Stimulated activated CD4-positive, alpha-beta T cell treated with anti-CD3 and anti-CD28 coated beads, Interleukin-15, amount 100 ng/mL, for 1 hour (primary cell): ENCODE measurements around the gene PDGFC.

ENCODE experiments used
- DNase-seq, 2 donors: peaks; one replicate each; pipeline ENCODE4 v3.0.0-alpha.2; 2020; ENCODE audit warnings: low read depth in 1 of 2, low spot score in 1 of 2

The PDGFC gene

GRCh38 chr4:156832886-156833285 lies 138.7 kb downstream of the PDGFC start:
- DNase-seq: no peak

DNA sequence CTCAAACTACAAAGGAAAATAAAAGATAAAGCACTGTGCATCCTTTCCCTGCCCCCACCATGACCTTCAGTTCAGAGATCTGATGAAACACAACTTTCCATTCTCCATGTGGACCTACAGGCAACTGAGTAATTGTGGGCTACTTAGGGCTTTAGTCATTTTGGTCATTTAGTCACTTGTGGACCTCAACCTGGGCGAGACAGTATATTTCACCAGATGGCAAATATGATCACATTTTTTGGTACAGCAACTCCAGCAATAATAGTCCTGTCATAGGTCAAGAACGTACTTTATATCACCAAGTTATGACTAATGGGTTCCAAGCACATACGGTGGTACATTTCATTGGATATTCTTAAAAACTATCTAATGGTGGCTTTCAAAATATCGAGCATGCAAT lies 141.2 kb downstream of the PDGFC start:
- no peak for DNase-seq

- DNase-seq: no peak
These were observed 142.3 kb downstream of the PDGFC start for GRCh38 chr4:156829201-156829873.

DNA sequence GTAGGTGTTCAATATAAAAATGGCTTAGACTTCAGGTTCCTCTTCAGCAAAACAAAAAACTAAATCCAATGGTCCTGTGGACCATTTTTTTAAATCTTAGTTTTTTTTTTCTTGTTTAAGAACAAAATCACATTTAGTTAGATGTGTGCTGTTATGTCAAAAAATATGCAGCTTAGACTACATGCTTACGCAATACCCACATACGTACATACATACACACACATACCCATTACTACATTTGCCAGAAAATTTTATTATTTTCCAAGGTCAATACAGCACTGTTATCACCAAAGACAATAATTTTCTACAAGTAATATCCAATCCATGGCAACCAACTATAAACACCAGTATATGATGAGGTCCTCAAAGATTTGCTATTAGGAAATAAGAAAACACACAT lies 144.1 kb downstream of the PDGFC start:
- no peak for DNase-seq

DNA sequence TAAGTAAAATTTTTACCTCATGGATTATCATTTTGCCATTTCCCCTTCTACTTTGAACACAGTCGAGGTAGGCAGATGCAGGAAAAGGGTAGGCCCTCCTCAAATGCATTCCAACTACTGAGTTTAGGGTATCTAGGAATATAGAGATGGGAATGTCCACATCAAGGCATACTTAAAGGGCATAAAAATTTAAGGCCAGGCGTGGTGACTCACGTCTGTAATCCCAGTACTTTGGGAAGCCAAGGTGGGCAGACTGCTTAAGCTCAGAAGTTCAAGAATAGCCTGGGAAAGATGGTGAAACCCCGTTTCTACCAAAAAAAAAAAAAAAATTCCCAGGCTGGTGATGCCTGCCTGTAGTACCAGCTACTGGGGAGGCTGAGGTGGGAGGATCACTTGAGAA lies 146.5 kb downstream of the PDGFC start:
- DNase-seq: no peak

- DNase-seq: no peak
These were observed 147.0 kb downstream of the PDGFC start for GRCh38 chr4:156824451-156825060.

GRCh38 chr4:156820931-156821330 lies 150.7 kb downstream of the PDGFC start:
- DNase-seq: no peak

GRCh38 chr4:156816360-156816755 lies 155.2 kb downstream of the PDGFC start:
- DNase-seq: no peak

DNA sequence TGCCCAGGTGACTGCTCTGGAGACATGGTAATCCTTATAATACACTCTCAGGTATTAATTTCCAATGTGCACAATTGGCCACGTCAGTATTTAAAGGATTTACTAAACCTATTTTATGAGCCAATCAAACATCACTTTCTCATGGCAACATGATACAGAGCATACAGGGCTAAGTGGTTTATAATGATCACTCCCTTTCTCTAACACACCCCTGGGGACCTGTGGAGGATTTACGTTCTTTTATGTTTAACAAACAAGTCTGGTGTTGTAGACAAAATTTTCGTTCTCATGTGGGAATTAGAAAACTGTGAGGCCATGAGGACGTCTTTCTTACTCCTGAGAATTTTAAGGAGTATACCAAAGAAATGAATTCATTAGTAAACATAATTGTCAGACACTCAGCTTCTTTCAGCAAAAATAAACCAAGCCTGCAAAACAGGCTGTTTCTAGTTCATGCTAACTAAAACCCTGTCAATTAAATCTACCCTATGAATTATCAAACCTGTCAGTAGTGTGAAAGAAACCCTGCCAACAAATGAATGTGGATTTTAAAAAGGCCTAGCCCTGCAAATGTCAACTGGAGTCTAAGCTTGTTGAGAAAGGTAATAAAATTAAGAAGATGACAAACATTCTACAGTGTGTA lies 155.8 kb downstream of the PDGFC start:
- no peak for DNase-seq

DNA sequence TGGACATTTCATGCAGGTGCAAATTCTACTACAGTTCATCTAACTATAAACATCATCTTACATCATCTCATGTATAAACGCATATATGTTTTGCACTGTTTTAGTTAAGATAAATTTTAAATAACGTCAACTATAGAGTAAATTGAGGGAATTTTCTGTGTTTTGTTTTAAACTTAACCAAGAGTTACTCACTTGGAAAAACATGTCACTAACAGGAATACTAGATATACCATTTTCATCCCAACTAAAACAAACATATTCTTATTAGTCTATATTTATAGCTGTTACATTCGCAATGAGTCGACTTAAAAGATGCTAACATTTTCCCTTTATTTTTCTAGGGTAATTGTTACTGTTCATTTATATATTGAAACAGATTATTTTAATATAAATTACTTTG lies 159.6 kb downstream of the PDGFC start:
- no peak for DNase-seq

GRCh38 chr4:156811286-156811685 lies 160.3 kb downstream of the PDGFC start:
- no peak for DNase-seq

GRCh38 chr4:156805696-156806095 lies 165.9 kb downstream of the PDGFC start:
- no peak for DNase-seq

- no peak for DNase-seq
These were observed 168.5 kb downstream of the PDGFC start for GRCh38 chr4:156803056-156803455.

DNA sequence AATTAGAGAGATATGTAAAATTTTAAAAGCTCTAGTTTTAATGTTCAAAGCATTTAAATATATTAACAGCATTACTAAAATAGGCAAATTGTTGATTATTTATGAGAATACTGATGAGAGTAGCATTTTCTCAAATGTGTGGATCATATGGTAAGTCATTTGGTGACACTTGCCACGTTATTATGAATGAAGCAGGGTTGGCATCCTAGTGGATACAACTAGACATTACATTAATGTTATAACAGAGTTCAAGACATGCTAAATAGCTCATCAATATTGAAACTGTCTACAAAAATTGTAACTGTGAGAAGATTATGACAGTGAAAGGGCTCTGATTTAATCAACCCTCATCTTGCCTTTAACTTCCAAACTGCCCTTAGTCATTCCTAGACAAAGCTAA lies 171.1 kb downstream of the PDGFC start:
- no peak for DNase-seq

GRCh38 chr4:156799121-156799589 lies 172.4 kb downstream of the PDGFC start:
- DNase-seq: no peak

GRCh38 chr4:156798438-156798837 lies 173.2 kb downstream of the PDGFC start:
- no peak for DNase-seq

DNA sequence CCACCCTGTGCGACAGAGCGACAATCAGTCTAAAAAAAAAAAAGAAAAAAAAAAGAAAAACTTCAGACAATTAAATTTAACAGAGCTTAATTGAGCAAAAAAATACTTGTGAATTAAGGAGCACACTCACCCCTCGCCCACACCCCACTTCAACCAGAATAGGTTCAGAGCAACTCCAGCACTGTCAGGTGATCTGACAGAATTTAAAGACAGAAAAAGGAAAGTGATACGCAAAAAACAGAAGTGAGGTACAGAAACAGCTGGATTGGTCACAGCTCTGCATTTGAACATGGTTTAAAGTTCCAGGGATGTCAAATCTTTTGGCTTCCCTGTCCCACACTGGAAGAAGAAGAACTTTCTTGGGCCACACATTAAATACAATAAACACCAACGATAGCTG lies 174.4 kb downstream of the PDGFC start:
- DNase-seq: no peak

GRCh38 chr4:156795727-156796126 lies 175.9 kb downstream of the PDGFC start:
- no peak for DNase-seq

DNA sequence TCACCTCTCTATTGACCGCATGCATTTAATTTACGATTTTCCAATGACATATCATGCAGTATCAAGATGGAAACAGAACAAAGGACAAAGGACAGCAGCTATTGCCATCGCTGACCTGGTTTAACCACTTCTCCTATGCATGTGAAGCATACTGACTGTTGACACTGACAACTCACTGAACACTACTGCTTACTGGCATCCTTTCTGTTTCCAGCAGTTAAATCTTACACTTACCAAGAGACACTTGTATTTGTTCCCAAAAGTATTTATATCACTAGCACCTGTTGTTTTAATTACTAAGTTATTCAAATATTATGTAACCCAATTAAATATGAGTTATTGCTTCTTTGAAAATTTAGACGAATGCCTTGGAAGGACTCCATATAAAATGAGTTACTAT lies 176.7 kb downstream of the PDGFC start:
- DNase-seq: no peak

DNA sequence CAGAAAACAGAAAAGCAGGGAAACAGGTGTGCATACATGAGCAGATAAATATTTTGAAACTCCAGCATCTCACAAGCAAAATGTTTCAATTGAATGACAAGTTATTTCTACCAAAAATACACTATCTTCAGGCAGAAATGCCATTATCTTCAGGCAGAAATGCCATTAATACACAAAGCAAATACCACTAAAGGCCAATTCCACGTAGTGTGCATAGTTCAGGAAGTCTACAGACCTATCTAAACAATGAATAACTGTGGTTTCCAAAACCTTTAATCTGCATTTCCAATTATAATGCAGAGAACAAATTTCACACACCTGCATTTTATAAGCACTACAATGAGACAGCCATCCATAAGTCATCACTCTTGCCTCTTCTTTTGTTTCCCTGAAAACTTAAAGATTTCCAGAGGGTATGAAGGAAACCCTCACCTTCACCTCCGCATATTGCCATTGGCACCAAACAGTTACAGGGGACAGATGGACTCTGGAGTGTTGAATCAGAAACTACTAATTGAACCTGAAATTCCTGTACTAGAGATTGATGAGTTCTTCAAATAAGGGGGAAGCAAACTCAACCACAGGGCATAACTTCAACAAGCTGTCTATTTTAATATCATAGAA lies 179.0 kb downstream of the PDGFC start:
- DNase-seq: no peak

DNA sequence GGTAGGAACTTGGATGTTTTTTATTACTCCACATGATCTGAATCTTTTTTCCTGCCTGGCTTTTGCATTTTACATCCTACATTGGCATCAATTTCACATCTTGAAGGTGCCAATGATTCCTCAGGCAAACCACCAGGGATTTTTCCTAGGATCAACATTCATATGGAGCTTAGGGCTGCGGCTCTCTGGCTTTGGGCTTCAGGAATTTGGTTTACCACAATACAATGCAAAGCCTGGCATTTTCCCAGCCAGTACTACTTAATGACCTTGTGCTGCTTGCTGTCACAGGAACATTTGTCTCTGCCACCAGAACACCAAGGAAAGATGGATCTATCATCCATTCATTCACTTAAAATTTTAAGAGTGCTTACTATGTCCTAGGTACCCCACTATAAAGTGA lies 180.7 kb downstream of the PDGFC start:
- DNase-seq: no peak

GRCh38 chr4:156788782-156789181 lies 182.8 kb downstream of the PDGFC start:
- no peak for DNase-seq
